Iris pigment epithelial cell (primary cell): ENCODE results near the gene GALNT10.

Experiments
- DNase-seq: peaks from one replicate; pipeline ENCODE4 v3.0.0-alpha.2; 2011; ENCODE audit warnings: low read depth

GALNT10 gene

DNA sequence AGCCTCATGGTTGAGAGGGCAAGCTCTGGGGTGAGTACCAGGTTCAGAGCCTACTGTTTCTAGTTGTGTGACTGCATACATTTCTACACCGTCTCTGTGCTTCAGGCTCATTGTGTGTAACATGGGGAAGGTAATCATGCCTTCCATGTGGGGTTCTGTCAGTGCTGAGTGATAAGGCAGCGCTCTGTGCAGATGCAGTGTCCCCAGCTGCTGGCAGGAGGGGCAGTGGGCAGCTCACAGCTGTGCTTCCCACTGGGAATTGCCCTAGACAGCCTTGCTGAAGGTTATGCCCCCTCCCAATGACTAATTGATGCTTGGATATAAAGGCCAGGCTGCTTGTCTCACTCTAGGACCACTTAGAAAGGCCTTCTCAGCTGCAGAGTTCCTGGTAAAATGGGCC is 133.5 kb downstream of the GALNT10 start:
- no peak for DNase-seq

- DNase-seq = no peak
These were observed 135.0 kb downstream of the GALNT10 start for GRCh38 chr5:154325566-154325965.

GRCh38 chr5:154329062-154329461 is 138.5 kb downstream of the GALNT10 start:
- DNase-seq = no peak

- no peak for DNase-seq
These were observed 139.0 kb downstream of the GALNT10 start for GRCh38 chr5:154329519-154330040.

- no peak for DNase-seq
These were observed 139.6 kb downstream of the GALNT10 start for GRCh38 chr5:154330097-154330667.

- DNase-seq = no peak
These were observed 140.7 kb downstream of the GALNT10 start for GRCh38 chr5:154331232-154331631.

DNA sequence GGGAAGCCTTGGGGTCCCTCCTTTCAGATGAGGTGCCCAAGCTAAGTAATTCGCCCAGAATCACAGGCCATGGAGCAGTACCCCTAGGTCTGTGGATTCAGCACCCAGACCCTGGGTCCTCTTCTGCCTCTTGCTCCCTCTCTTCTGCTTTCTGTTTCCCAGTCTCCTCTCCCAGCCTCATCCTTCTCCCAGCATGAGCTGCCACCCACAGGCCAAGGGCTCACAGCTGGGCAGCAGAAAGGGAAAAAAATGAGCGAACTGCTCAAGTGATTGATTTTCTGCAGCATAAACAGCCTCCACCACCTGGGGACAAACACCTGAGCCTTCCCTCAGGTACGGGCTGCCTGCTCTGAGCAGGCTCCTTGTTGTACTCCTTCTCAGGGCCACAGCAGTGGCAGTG is 141.4 kb downstream of the GALNT10 start:
- no peak for DNase-seq

DNA sequence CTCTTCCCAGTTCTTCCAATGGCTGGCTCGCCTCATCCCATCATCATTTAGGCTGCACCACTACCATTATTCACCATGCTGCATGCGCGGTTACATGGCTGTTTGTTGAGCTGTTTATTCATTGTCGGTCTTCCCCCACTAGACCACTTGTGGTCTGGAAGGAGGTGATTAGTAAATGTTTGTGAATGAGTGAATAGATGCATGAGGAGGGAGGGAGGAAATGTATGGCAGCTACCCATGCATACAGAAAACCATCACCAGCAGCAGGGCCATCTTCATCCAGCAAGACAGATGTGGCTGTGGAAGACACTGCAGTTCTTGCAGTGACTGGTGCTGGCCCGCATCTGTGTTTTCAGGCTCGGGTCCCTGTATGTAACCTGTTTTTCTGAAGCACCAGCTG is 141.9 kb downstream of the GALNT10 start:
- DNase-seq = no peak

GRCh38 chr5:154333016-154333415 is 142.5 kb downstream of the GALNT10 start:
- DNase-seq = no peak

DNA sequence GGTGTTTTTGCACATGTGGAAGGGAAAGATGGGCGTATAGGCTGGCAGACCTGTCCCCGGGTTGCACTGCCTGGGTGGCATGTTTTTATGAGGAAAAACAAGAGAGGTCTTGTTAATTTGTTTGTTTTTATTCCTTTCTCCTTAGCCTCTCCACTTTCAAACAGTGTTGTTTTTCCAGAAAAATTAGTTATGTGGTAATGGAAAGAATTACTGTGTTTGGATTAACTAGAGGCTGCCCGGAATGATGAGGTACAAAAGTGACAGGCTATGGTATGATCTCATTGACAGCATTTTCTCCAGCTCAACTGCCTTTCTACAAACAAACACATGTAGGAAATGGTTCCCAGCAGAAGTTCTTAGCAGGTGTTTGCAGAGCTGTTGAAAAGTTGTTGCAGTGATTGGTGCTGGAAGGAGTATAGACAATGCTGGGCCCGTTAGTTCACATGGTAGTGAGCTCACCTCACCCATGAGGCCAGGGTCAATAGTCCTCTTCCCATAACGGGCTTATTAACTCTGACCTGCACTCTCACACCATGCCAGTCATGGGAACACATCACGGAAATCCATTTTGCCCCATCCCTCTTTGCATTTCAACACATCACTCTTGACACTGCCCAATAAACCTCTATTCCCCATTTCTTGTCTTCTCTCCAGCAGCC is 144.0 kb downstream of the GALNT10 start:
- DNase-seq = peak; percentile 83

DNA sequence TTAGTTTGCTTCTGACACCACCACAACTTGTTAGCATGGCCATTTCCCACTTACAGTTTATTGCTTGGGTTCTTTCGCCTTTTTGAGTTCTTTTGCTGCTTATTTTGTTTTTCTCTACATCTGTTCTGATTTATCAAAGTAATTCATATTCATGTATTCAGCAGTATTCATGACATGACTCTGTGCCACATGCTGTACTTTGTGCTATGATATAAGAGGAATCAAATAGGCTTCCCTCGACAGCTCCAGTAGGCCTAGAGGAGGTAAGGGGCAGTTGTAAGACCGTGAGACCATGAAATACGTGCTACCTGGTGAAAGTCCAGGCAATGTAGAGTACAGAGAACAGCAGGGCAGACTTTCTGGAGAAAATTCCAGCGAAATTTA is 144.5 kb downstream of the GALNT10 start:
- no peak for DNase-seq

GRCh38 chr5:154341620-154342019 is 151.1 kb downstream of the GALNT10 start:
- no peak for DNase-seq

DNA sequence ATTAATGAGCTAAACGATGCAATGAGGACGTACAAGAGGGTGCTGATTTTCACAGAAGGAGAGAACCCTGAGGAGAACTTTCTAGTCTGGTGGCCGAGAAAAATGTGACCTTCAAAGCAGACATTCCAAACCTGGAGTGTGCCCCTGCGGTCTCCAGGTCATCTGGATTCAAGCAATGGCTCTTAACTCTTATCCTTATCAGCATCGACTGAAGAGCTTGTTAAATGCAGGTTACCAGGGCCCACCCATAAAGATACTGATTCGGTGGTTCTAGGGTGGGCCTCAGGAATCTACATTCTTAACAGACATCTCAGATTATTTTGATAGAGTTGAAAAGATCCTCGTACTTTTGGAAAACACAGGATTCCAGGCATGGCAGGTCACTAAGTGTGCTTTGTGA is 151.7 kb downstream of the GALNT10 start:
- no peak for DNase-seq

- no peak for DNase-seq
These were observed 152.4 kb downstream of the GALNT10 start for GRCh38 chr5:154342963-154343362.

GRCh38 chr5:154344461-154344860 is 153.9 kb downstream of the GALNT10 start:
- DNase-seq = no peak

GRCh38 chr5:154345255-154345952 is 154.9 kb downstream of the GALNT10 start:
- no peak for DNase-seq

DNA sequence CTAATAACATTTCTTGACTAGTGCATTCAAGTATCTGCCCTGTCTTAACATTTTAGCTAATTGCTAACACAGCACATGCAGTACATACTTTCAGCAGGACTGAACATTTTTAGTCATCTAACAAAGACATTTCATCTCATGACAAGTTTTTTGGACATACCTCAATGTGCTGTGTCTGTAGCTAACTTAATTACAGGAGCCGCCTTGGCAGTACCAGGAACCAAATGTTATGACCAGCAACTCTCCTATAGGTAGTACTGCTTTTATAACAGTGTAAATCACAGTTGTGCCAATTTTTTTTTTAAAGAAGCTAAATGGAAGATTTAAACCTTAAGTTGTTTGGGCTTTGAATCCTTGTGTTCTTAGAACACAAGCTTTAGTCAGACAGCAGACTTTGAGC is 155.9 kb downstream of the GALNT10 start:
- no peak for DNase-seq

- no peak for DNase-seq
These were observed 159.2 kb downstream of the GALNT10 start for GRCh38 chr5:154349626-154350264.

GRCh38 chr5:154351141-154351540 is 160.6 kb downstream of the GALNT10 start:
- no peak for DNase-seq

GRCh38 chr5:154351566-154351965 is 161.0 kb downstream of the GALNT10 start:
- no peak for DNase-seq

- DNase-seq = peak; percentile 67
These were observed 162.5 kb downstream of the GALNT10 start for GRCh38 chr5:154352960-154353548.

DNA sequence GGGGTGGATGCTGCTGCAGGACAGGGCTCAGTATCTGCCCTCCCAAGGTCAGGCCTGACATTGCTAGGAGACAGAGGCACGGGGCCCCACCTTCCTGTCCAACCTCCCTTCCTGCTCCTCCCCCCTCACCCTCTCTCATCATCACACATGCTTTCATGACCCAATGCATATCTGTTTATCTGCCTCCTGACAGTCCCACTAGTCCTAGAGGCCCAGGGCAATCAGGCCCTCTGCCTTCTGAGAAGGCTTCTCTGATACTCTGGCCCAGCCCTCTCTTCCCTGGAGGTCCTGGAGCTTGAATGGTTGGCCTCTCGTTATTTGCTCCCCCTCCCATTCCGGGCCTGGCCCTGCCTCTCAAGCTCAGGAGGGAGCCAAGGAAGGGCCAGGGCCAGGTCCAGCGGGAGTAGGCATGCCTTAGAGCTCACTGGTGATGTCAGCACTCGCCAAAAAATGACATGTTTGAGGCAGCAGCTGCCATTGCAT is 164.6 kb downstream of the GALNT10 start:
- DNase-seq = no peak
